SHP77 treated with DMSO at 0.1 percent for 48 hours (cell line): Measurements from ENCODE around the gene GTF2H1.

ENCODE experiments used
- DNase-seq: peaks from one replicate; lab custom pipeline; 2025; lab: John Stamatoyannopoulos, UW

Gene GTF2H1

DNA sequence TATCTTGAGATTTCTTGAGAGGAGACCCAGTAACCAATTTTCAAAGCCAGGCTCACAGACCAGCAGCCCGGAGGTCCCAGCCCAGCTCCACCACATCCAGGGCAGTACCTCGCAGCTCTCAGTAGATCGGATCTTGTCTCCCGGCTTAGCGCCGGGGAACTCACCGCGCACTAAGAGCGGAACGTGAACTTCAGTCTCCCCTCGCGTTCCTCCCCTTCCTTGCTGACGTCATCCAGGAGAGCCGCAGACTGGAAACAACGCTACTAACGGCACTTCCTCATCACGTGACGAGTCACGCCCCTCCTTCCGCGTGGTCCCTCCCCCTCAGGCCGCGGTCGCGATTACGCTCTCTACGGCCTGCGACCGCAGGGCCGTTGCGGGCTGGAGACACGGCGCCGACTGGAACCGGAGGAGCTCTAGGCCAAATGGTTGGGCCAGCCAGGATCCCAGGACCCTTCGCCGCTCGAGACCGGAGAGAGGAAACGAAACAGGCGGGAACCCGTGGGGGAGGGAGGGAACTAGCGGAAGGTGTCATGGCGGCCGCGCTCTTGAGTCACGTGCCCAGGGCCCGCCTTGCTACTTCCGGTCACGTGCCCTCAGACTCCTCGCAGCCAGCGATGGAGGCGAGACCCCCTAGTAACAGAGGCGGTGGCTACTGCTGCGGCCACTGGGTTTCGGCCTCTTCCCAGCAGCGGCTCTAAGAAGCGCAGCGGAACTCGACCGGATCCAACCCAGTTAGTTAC, at the start of gene GTF2H1, which contains the start of gene HPS5:
Gene GTF2H1 (plus strand): TSS at position 599 of the 743 bp plus-strand sequence. CDS start 10,508 bp downstream, outside the sequence.
Gene HPS5 (minus strand): TSS at position 172 of the 743 bp plus-strand sequence. CDS start 4,282 bp downstream, outside the sequence.
- peak; percentile 82 for DNase-seq

DNA sequence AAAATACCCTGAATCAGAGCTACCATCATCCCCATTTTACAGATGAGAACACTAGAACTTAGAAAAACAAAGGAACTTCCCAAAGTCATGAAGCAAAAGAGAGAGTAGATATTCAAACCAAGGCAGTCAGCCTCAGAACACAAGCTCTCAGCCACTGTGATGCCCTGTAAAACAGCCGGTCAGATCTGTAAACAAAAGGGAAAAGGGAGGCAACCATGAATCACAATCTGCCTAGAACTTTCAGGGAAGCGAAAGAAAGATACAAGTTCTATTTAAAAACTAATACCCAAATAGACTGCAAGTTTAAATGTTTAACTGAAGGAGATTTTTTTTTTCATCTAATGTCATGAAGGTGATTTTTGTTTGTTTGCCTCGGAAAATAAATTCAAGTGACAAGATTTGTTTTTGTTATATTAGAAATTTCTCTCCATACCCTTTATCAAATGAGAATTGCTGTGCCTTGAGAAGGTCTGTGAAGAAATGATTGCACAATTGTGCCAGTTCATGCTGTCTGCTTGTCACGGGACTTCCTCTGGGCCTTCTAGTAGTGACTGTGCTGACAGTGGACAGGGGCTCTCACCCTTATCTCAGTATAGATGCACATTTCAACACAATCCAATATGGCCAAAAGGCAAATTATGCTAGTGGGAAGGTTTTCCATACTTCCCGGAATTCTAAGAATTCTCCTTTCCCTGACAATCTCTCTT, 44.6 kb upstream of the GTF2H1 start:
- no peak for DNase-seq

DNA sequence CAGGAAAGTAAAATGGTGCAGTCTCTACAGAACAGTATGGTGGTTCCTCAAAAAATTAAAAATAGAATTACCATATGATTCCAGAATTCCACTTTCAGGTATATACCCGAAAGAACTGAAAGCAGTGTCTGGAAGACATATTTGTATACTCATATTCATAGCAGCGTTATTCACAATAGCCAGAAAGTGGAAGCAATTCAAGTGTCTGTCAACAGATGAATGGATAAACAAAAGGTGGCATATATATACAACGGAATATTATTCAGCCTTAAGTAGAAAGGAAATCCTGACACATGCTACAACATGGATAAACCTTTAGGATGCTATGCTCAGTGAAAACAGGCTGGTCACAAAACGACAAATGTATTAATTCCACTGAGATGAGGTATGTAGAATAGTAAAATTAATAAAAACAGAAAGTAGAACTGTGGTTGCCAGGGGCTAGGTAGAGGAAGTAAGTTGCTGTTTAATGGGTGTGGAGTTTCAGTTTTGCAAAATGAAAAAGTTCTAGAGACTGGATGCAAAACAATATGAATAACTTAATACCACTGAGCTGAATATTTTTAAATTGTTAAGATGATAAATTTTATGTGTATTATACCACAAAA, 41.8 kb upstream of the GTF2H1 start:
- no peak for DNase-seq

DNA sequence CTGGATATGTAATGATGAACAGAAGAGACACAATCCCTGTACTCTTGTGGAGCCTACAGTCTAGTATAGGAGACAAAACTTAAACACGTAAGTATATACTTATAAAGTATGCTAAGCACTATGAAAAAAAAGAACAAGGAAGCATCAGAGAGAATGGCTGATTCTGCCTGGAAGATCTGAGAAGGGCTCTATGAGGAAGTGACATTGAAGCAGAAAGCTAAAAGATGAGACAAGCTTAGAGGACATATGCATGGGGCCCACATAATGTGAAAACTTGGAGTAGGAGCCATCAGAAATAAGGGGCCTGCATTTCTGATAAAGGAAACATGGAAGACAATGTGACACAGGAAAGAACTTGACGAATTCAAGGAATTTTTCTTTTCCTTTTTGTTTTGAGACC, 39.7 kb upstream of the GTF2H1 start:
- no peak for DNase-seq

DNA sequence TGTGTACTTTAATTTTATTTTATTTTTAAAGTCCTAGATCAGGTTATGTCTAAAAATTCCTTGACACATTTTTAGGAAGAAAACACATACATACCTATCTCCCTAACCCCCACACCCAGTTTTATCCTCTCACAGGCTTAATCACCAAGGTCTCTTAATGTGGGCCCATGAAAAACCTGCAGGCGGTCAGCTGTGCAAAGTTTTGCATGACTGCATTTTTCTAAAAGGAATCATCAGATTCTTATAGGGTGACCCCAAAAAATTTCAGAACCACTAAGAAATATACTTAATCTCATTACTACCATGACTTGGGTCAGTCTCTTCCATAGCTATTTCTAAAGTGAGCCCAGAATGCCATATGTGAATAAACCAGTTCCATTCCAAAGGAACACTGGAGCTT, 36.5 kb upstream of the GTF2H1 start:
- DNase-seq, result no peak

DNA sequence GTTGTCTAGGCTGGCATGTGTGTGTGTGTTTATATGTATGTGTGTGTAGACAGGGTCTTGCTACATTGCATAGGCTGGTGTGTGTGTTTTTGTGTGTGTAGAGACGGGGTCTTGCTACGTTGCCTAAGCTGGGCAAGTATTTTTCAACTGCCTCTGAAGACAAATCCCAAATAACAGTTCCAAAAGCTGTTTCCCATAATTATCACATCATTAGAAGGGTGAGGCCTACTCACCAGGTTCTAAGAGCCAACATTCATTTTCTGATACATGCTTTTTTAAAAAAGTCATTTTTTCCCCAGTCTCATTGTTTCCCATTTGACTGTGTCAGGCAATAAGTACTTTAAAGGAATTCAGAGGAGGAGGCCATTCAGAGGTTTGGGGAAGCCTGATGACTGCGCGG, 33.5 kb upstream of the GTF2H1 start:
- no peak for DNase-seq

DNA sequence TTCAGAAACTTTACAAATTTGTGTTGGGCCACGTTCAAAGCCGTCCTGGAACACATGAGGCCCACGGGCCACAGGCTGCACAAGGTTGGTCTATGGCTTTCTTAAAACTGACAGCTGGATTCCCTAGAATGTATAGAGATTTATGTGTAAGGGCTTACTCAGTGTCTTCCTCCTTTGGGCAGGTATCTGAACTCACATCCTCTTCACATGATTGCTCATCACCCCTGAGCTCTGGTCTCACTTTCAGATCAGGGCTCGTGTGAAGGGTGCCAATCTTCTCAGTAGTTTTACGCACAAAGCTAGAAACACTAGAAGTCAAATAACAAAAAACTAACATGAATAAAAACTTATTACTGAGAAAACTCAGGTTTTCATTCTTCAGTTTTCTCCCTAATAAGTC, 27.5 kb upstream of the GTF2H1 start:
- DNase-seq, result no peak

DNA sequence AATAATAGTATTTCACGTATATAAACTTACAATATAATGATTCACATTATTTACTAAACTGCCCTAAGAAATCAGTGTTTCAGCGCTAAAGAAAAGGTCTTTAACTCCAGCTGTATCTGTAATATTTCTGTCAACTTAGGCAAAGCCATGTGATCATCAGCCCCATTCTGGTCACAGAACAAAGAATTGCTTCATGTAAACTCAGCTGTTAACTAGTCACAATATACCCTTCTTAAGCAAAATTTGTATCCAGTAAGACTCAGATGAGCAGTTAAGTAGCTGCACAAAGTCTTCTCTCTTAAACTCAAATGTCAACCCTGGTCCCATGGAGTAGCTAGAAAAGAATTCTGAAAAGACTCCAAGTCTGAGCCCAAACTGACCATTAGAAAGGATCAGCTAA, 27.1 kb upstream of the GTF2H1 start:
- DNase-seq, result no peak

DNA sequence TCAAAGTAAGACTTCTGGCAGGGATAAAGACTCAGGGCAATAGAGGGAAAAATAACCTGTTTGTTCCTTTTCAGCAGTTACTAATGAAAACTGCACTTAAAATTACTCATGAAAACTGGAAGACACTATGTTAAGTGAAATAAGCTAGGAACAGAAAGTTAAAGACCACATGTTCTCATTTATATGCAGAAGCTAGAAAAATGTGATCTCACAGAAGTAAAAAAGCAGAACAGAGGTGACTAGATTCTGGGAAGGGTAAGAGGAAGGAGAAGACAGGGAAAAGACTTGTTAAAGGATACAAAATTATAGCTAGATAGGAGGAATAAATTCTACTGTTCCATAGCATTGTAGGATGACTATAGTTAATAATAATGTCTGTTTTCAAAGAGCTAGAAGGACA, 22.6 kb upstream of the GTF2H1 start:
- DNase-seq, result no peak

DNA sequence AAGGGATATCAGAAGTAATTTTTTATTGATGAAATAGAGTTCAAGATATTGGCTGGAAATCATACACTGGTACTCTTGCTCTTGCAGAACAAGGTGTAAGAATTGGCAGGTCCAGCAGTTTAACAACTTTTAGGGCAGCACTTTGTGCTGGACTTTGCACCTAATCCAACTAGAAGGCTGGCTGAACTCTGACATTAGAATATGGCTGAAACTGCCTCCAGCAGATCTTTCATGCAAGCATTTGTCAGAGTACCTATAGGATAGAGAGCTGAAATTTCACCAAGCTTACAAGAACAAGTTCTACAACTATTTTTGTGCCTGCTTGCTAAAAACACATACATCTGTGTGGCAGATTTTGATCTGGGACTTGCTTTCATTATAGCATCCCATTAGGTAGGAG, 17.6 kb upstream of the GTF2H1 start:
- no peak for DNase-seq

DNA sequence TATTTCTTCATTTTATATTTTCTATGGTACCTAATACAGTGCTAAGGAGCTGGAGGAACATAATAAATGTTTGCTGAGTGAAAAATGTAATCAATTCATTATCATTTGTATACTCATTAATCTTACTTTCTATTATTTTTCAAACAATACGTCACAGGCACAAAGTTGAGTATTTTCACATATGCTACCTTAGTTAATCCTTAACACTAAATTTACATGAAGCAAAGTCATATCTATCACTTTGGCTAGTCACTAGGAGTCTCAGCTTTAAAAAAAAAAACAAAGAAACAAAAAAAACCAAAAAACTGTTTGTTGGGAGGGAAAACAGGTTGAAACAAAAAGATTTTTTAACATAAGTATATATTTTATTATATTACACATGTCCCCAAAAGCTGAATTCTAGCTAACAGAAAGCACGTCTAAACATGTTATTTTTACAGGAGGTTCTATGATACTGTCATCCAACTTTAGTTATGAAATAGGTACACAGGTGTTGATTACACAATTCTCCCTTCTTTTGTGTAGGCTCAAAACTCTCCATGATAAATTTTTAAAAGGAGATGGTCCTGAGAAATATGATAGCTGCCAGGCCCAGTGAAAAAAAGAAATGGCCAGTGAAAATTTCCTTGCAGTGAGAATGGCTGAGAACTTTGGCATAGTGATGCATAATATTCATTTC, 14.8 kb upstream of the GTF2H1 start:
- no peak for DNase-seq

DNA sequence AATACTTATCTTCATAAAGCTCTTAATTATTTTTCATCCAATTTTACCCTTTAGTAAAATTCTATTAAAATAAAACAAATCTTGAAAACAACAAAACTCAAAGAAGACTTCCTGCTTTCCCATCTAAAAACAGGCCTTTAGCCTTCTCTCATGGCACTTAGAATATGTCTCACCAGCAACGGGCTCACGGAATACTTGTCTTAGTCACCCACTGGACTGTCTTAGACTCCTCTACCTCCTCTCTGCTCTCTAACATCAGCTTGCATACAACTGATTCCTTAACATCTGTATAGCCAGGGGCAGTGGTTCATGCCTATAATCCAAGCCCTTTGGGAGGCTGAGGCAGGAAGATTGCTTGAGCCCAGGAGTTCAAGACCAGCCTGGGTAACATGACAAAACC, 14.1 kb upstream of the GTF2H1 start:
- no peak for DNase-seq

DNA sequence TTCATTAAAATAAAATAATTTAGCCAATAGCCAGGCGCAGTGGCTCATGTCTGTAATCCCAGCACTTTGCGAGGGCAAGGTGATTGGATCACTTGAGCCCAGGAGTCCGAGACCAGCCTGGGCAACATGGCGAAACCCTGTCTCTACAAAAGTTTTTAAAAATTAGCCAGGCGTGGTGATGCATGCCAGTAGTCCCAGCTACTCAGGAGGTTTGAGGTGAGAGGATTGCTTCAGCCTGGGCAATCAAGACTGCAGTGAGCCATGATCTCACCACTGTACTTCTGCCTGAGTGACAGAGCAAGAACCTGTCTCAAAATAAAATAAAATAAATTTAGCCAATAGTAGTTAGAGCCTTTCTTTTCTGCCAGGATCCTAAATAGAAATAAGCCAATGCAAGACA, 12.7 kb upstream of the GTF2H1 start:
- no peak for DNase-seq

DNA sequence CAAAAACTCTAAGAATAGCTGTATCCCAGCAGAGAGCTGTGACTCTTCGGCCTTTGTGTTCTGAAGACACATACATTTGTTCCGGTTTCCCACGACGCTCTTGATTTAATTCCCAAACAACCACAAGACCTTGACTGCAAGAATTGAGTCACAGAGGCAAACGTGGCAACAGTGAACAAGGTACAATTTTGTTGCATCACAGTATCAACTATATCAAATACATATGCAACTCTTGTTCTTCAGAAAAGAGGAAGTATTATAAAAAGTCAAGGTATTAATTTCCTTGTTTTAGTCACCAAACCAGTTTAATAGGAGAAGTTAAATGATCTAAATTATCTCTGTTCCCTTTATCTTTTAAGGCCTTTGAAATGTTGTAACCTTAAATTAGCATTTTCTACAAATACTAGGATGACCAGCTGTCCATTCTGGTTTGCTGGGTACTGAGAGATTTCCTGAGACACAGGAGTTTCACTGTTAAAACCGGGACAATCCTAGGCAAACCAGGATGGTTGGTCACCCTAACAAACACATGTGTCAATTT, 11.5 kb upstream of the GTF2H1 start:
- no peak for DNase-seq

DNA sequence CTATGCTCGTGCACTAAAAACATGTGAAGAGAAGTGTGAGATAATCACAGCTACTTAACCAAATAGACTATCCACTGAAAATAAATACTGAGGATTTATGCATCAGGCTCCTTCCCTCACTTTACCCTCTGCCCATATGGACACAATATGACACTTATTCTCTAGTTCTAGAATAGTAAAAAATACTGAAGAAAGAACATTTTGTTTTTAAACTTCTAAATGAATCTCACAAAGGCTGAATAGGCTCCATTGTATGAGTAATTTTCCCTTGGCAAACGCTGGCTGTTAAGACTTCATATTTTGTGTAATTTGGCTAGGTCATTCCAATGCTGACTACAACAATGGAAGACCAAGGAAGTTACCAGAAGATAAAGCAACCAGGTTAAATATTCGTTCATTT, 10.4 kb upstream of the GTF2H1 start:
- no peak for DNase-seq

DNA sequence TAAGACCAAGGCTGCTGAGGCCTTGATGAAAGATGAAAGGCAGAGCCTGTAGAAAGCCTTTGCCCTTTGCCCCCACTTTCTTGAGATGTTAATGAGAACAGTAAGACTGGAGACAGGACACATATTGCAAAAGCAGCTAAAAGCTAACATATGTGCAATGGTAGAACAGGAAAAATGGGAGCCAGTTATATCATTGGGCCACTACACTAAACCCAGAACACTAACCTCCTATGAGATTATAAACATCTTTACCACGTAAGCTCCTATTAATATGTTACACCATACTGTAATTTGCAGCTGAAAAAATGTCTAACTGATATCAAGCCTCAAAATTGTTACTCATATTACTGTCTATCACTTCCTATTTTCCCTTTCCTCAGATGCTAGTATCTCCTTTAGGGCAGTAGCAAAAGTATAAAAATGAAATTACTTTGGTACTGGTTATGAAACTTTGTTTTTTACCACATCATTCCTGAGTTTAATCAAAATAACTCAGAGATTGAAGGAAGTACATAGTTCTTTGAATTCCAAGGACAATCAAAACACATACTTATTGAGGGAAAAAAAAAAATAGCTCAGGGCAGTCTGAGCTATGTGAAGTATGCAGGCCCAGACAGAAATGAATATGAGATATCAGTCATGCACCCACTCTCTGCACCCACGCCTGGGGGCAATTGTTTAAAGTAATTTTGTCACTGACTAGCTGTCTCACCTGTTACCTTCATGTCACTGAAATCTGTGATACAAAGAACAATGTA, 9.5 kb upstream of the GTF2H1 start:
- no peak for DNase-seq

DNA sequence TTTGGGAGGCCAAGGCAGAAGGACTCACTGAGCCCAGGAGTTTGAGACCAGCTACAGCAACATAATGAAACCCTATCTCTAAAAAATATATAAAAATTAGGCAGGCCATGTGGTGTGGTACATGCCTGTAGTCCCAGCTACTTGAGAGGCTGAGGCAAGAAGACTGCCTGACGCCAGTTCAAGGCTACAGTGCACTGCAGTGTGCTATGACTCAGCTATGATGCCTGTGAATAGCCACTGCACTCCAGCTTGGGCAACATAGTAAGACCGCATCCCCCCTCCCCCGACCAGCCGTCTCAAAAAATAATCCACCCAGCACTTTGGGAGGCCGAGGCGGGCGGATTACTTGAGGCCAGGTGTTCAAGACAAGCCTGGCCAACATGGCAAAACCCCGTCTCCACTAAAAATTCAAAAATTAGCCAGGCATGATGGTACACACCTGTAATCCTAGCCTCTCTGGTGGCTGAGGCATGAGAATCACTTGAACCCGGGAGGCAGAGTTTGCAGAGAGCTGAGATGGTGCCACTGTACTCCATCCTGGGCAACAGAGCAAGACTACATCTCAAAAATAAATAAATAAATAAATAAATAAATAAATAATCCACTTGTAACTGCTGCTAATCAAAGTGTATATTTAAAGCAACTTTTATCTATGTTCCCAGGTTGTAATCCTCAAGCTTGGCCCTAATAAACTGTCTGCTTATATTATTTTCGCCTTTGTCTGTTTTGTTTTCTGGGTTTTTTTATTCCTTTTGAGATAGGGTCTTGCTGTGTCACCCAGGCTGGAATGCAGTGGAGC, 8.2 kb upstream of the GTF2H1 start:
- DNase-seq, result no peak

DNA sequence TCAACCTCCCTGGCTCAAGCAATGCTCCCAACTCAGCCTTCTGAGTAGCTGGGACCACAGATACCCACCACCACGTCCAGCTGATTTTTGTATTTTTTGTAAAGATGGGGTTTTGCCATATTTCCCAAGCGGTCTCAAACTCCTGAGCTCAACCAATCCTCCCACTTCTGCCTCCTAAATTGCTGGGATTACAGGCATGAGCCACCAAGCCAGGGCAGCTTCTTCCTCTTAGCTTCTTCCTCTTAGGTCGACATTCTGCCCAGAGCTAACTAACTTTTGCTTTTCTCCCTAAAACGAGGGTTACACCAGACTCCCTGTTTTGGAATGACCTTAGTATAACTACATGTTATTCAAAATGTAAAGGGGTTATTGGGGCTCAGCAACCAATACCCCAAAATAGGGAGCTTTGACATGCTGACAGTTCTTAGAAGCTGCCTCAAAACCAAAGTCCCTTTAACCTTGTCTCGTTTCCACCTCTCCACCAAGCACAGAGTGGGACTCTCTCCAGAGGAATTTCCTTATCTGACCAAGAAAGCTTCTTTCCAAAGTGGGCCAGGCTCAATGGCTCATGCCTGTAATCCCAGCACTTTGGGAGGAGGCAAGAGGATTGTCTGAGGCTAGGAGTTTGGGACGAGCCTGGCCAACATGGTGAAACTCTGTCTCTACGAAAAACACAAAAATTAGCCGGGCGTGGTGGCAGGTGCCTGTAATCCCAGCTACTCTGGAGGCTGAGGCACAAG, 7.4 kb upstream of the GTF2H1 start:
- no peak for DNase-seq

DNA sequence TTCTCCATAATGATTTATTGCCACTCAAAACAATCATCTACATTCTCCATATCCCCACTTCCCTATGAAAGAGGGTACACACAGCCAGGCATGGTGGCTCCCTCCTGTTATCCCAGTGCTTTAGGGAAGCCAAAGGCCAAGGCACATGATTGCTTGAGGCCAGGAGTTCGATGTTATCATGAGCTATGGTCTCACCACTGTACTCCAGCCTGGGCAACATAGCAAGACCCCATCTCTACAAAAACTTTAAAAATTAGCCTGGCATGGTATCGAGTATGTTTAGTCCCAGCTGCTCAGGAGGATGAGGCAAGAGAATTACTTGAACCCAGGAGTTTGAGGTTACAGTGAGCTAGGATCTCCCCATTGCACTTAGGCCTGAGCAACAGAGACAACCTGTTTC, 6.5 kb upstream of the GTF2H1 start:
- no peak for DNase-seq

DNA sequence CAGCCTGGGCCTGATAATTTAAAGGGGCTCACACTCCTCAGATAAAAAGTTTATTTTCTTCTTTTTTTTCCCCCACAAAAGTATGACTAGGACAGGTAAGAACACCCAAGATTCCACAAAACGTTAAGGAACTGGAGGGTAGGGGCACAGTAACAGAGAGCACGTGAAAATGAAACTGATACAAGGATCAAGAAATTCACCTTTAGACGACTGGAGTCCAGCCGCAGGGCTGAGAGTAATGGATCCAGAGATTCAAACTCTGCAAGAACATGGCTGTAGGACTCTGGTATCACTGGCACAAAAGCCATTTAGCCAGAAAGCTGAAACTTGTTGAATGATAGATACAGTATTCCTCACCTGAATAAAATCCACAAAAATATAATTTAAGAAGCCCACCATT, 4.8 kb upstream of the GTF2H1 start:
- DNase-seq, result no peak
